Left kidney (tissue), 2 donors: Measurements from ENCODE around the gene CBY3. TPM values are rescaled to one million over a fixed set of nuclear protein-coding genes. Genes with fewer than 3 reads are reported as not detected.
"Not testable (repeated sequence)": the region's sequence is repeated elsewhere in the genome, so short reads cannot be mapped to it uniquely, and the experiment has no call there.

ENCODE experiments used
- DNase-seq: peaks from one replicate; pipeline ENCODE4 v3.0.0-alpha.2; 2013
- polyA plus RNA-seq: library from polyadenylated mRNA; unstranded; fragments of 120-200 nt; gene quantifications from one replicate; pipeline ENCODE4 v1.2.1, GENCODE V29; 2013; ENCODE audit not compliant: insufficient read length

Gene CBY3
- polyA plus RNA-seq, 1 donor = 0.30 TPM

DNA sequence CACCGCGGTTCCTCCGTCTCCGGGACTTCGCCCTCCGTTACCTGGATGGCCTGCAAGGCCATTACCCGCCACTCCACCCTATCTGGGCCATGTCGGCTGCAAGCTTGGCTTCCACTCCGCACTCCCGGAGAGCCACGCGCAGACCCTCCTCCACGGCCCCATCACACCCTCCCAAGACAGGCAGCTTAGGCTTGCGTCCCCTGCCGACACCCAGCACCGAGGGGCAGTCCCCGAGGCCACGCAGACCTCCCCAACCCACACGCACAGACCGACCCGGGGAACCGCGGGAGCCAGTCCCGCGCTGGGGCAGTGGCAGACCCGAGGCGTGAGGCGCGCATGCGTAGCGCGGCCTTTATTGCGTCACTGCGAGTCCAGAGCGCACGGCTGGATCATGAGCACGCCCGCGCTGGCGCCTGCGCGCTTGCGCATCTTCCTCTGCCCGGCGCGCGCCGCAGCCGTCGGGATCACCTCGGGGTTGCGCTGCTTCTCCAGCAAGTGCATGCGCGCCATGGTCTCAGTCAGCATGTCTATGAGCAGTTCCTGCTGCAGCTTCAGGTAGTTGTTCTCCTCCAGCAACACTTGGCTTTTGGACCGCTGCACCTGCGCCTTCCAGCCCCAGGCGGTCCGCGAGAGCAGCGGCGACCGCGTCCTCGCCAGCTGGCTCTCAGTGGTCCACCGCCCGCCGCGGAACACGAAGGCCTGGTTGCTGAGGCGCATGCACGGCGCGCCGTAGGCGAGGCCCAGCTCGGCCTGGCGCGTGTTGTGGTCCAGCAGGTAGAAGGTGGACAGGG, 2.4 kb downstream of the CBY3 start:
- peak; percentile 96 for DNase-seq

- peak; percentile 50 for DNase-seq
Measured at GRCh38 chr5:179668391-179668790, 12.4 kb downstream of the CBY3 start.

DNA sequence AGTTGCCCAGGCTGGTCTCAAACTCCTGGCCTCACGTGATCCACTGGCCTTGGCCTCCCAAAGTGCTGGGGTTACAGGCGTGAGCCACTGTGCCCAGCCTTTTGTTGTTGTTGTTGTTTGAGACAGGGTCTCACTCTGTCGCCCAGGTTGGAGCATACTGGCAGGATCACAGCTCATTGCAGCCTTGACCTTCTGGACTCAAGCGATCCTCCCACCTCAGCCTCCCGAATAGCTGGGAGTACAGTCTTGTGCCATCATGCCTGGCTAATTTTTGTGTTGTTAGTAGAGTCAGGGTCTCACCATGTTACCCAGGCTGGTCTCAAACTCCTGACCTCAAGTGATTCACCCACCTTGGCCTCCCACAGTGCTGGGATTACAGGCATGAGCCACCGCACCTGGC, 19.2 kb downstream of the CBY3 start:
- DNase-seq = not testable (repeated sequence)

DNA sequence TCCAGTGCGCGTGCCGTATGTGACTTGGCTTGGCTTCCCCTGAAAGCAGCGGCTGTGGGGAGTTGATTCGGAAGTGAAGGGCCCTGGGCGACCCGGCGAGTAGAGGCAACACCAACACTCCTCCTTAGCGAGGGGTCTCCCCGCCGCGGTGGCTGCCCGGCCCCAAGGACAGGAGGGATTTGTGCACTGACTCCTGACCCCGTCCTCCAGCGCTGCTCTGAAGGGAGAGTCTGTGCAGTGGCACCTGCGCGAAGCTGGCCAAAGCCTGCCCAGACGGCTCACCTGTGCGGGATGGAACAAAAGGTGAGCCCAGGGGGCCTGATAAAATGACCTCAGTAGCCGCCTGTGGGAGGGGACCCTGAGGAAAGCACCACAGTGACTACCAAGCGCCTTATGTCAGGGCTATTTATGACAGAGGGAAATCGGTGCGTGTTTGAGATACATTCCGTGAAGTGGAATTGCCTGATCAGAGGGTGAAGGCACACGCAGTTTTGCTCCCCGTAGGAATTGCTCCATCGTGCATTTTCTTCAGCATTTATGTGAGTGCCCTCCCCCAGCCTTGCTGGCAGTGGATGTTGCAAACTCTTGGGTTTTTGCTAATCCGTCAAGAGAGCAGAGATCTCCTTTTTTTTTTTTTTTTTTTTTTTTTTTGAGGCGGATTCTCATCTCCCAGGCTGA, 22.5 kb downstream of the CBY3 start:
- DNase-seq = not testable (repeated sequence)

DNA sequence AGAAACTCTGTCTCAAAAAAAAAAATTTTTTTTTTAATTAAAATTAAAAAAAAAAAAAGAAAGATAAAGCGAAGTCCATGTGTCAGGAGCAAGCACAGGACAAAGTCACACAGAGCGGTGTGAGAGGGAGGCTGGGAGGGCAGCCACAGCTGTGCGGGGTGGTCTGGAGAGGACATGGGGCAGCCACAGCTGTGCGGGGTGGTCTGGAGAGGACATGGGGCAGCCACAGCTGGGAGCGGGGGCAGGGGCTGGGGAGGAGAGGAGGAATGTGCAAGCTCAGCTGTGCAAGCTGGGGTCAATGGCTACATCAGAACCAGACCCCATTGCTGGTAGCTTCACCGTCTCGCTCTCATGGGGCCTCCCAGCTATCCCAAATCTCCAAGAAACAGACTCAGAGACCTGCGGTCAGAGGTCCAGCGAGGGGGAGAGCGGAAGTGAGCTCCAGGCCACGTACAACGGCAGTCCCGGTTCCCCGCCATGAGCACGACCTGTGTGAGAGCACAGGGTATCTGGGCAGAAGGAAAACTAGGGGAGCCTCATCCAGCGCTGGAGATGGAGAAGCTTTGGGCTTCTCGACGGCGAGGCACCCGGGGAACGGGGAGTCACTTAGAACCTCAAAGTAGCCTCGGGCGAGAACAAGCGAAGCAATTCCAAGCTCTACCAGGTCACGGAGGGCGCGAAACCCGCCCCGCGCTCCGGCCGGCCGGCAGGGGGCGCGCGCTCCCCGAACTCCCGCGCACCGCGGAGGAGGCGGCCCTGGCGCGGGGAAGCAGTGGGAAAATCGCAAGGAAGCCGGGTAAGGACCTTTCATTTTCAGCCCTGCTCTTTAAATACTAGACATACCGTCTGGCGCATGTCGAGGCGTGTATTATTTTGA, 23.3 kb downstream of the CBY3 start:
- not testable (repeated sequence) for DNase-seq

DNA sequence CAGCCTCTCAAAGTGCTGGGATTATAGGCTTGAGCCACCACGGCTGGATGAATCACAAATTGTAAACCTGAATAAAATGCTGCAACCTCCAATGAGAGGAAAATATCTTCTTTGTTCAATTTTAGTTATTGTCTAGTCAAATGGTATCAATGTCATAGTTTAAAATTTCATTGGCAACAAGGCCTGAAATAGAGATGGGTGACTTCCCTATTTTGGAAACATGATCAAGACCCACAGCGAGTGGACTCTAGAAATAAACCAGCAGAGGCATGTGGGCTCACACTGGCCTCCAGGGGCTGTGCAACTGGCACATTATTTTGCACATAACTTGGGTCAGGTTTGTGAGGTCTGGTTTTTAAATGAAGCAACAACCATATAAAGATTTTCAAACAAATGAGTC, 27.7 kb downstream of the CBY3 start:
- DNase-seq = not testable (repeated sequence)

GRCh38 chr5:179650245-179650644, 30.6 kb downstream of the CBY3 start:
- not testable (repeated sequence) for DNase-seq

DNA sequence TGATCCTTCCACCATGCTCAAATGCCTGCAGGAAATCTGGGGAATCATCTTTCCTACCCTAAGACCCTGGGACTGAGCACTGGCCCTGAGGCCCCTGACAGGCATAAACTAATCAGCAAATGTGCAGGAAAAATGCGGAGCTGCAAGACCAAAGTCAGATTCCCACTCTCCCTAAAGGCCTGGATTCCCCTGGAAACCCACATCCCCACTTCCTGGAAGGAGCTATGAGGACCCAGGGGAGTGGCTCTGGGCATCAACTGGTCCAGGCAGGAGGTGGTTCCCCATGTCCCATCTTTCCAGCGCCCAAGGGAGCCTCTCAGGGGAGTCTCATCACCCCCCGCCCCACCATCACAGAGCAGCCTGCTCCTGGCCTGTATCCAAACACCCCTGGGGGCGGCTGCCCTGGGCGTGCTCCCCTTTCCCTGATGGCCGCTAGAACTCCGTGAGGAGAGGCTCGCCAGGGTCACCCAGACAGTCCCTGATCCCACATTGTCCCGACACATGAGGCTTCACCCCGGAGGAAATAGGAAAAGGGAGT, 31.6 kb downstream of the CBY3 start:
- not testable (repeated sequence) for DNase-seq

DNA sequence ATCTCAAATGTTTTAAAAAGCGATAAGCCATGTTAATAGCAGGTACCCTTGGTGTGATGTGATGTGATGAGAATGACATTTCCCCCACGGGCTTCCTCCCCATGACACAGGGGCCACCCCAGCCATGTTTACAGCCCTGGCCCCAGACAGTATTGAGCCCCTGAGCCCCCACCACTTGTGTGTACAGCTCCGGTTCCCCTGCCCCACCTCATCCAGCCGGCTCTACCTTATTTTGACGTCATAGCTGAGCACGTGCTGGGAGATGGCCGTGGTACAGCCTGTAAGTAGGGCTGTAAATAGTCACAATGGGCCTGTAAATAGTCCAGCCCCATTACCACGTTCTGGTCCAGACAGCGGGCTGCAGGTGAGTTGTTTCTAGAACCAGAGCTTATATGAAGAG, 32.4 kb downstream of the CBY3 start:
- DNase-seq = no peak

GRCh38 chr5:179644766-179645165, 36.1 kb downstream of the CBY3 start:
- DNase-seq = not testable (repeated sequence)

- DNase-seq = not testable (repeated sequence)
Measured at GRCh38 chr5:179643141-179643920, 37.5 kb downstream of the CBY3 start.

DNA sequence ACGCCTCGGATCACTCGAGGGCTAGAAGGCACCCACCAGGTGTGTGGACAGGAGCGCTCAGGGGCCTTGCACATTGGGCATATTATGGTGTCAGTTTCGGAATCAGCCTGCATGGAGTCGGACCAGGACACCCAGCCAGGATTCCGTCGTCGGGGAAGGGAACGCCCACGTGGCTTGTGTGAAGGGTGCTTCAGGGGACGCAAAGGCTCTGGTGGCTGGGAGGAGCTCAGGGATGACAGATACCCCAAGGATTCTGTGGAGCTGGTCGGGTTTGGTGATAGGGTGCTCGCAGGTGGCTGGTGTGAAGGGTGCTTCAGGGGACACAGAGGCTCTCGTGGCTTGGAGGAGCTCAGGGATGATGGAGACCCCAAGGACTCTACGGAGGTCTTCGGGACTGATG, 38.2 kb downstream of the CBY3 start:
- not testable (repeated sequence) for DNase-seq

DNA sequence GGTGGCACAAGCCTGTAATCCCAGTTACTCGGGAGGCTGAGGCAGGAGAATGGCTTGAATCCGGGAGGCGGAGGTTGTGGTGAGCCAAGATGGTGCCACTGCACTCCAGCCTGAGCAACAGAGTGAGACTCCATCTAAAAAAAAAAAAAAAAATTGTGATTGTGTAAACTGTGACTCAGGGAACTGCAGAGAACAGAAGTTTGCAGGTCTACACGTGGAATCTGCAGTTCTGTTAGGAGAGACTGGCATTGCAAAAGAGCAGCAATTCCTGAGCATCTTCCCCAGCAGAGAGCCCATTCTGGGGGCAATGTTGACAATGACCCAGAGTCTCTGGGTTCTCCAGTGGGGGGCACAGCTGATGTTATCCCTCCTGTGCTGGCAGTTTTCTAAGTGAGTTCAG, 39.1 kb downstream of the CBY3 start:
- not testable (repeated sequence) for DNase-seq

GRCh38 chr5:179639296-179639695, 41.5 kb downstream of the CBY3 start:
- DNase-seq = not testable (repeated sequence)

- DNase-seq = not testable (repeated sequence)
Measured at GRCh38 chr5:179634370-179635172, 46.3 kb downstream of the CBY3 start.

DNA sequence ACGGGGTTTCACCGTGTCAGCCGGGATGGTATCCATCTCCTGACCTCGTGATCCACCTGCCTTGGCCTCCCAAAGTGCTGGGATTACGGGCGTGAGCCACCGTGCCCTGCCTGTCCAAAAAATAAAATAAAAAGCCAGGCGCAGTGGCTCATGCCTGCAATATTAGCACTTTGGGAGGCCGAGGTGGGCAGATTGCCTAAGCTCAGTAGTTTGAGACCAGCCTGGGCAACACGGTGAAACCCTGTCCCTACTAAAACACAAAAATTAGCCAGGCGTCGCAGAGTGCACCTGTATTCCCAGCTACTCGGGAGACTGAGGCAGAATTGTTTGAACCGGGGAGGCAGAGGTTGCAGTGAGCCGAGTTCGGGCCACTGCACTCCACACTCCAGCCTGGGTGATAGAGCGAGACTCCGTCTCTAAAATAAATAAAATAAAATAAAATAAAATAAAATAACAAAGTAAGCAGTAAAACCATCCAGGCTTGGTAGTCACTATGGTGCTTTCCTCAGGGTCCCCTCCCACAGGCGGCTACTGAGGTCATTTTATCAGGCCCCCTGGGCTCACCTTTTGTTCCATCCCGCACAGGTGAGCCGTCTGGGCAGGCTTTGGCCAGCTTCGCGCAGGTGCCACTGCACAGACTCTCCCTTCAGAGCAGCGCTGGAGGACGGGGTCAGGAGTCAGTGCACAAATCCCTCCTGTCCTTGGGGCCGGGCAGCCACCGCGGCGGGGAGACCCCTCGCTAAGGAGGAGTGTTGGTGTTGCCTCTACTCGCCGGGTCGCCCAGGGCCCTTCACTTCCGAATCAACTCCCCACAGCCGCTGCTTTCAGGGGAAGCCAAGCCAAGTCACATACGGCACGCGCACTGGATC, 47.1 kb downstream of the CBY3 start:
- DNase-seq = not testable (repeated sequence)
